ENCODE results near the gene RPLP2. TPM values are rescaled to one million over a fixed set of nuclear protein-coding genes. Genes with fewer than 3 reads are reported as not detected.

Gene RPLP2
- total and polyA plus RNA-seq, 4 donors, result 441 to 2,648 (median 1,513) TPM

DNA sequence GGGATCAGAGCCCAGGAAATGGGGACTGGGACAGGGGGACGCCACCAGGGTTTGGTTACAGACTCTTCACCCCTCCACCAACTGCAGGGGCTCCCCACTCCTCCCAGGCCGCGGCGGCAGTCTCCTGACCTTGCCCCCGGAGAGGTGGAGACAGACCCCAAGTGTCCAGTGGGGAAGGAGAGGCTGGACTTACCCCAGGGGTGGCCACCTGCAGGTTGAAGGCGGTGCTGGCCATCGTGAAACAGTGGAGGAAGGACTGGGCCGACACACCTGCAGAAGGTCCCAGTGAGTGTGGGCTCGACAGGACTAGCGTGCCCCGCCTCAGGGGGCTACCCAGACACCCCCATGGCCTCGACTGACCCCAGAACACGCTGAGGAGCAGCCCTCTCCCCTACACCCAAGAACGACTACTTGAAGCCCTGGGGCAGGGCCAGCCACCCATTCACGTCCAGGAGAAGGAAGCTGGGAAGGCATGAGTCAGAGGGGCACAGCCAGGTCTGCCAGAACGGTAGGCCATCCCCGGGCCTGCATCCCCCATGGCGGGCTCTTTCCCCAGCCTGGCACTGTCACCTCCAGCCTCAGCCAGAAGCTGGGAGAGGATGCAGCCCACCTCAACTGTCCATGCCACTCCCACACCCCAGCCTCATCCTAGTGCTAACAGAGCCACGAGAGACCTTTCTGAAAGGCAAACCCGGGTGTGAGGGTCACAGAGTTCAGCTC, 34.7 kb upstream of the RPLP2 start:
- Histone ChIP-seq H3K27me3 (ENCODE audit: control insufficient read depth in 3 of 3, insufficient read depth in 3 of 3, low read length in 2 of 3) (no peaks in the 10 kb centered on the region), H3K9me3 (ENCODE audit: control insufficient read depth in 4 of 4, insufficient read depth in 3 of 4, low read length in 3 of 4) (no peaks in the 10 kb centered on the region), H3K9ac (ENCODE audit: insufficient read depth in 1 of 2, low read length in 2 of 2) (no peak overlapping the region), H3K36me3 (ENCODE audit: control insufficient read depth in 4 of 4, insufficient read depth in 4 of 4, low read length in 4 of 4) (peaks cover 0 to 36% (median 7%) of the 10 kb centered on the region in 4 donors), H3K4me1 (ENCODE audit: control insufficient read depth in 5 of 5, insufficient read depth in 5 of 5, low read length in 5 of 5) (peaks cover 0 to 19% (median 3%) of the 10 kb centered on the region in 5 donors), H3K4me3 (no peak overlapping the region), H3K27ac (ENCODE audit: low read depth in 1 of 2, low read length in 1 of 2) (no peak overlapping the region)
- WGBS, 2 donors, result 79 to 82% methylated on average over 20 of the region's 20 CpGs
- DNase-seq, result no peak
- no peak for ATAC-seq (ENCODE audit: insufficient read depth, low FRiP score)
- TF ChIP-seq, protein P1, sequence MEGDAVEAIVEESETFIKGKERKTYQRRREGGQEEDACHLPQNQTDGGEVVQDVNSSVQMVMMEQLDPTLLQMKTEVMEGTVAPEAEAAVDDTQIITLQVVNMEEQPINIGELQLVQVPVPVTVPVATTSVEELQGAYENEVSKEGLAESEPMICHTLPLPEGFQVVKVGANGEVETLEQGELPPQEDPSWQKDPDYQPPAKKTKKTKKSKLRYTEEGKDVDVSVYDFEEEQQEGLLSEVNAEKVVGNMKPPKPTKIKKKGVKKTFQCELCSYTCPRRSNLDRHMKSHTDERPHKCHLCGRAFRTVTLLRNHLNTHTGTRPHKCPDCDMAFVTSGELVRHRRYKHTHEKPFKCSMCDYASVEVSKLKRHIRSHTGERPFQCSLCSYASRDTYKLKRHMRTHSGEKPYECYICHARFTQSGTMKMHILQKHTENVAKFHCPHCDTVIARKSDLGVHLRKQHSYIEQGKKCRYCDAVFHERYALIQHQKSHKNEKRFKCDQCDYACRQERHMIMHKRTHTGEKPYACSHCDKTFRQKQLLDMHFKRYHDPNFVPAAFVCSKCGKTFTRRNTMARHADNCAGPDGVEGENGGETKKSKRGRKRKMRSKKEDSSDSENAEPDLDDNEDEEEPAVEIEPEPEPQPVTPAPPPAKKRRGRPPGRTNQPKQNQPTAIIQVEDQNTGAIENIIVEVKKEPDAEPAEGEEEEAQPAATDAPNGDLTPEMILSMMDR (IDR thresholded peaks at IDR 0.05; ENCODE audit: control extremely low read depth, extremely low read depth), result no peak

DNA sequence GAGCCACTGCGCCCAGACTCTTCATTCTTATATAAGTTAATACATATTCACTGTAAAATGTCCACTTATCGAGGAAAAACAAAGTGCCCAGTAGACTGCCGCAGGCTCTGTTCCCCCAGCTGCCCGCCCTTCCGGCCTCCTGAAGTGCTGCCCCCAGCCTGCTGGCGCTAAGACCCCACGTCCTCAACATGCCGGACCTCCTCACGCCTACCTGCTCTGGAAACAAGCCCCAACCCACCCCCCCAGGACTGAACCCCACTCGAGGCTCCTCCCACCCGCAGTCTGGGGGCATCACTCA, 33.6 kb upstream of the RPLP2 start:
- no peak for DNase-seq
- Histone ChIP-seq H3K36me3 (ENCODE audit: control insufficient read depth in 4 of 4, insufficient read depth in 4 of 4, low read length in 4 of 4) (peaks cover 0 to 25% (median 4%) of the 10 kb centered on the region in 4 donors), H3K4me1 (ENCODE audit: control insufficient read depth in 5 of 5, insufficient read depth in 5 of 5, low read length in 5 of 5) (peaks cover 0 to 19% (median 3%) of the 10 kb centered on the region in 5 donors), H3K4me3 (peak overlapping the region; percentile 71), H3K9me3 (ENCODE audit: control insufficient read depth in 4 of 4, insufficient read depth in 3 of 4, low read length in 3 of 4) (no peaks in the 10 kb centered on the region), H3K9ac (ENCODE audit: insufficient read depth in 1 of 2, low read length in 2 of 2) (peak overlapping the region in 1 of 2 donors; percentile 23), H3K27me3 (ENCODE audit: control insufficient read depth in 3 of 3, insufficient read depth in 3 of 3, low read length in 2 of 3) (no peaks in the 10 kb centered on the region), H3K27ac (ENCODE audit: low read depth in 1 of 2, low read length in 1 of 2) (no peak overlapping the region)
- no peak for ATAC-seq (ENCODE audit: insufficient read depth, low FRiP score)
- 32 to 47% methylated on average over 11 of the region's 11 CpGs for WGBS, 2 donors
- TF ChIP-seq, protein P1 (IDR thresholded peaks at IDR 0.05; ENCODE audit: control extremely low read depth, extremely low read depth), result no peak

DNA sequence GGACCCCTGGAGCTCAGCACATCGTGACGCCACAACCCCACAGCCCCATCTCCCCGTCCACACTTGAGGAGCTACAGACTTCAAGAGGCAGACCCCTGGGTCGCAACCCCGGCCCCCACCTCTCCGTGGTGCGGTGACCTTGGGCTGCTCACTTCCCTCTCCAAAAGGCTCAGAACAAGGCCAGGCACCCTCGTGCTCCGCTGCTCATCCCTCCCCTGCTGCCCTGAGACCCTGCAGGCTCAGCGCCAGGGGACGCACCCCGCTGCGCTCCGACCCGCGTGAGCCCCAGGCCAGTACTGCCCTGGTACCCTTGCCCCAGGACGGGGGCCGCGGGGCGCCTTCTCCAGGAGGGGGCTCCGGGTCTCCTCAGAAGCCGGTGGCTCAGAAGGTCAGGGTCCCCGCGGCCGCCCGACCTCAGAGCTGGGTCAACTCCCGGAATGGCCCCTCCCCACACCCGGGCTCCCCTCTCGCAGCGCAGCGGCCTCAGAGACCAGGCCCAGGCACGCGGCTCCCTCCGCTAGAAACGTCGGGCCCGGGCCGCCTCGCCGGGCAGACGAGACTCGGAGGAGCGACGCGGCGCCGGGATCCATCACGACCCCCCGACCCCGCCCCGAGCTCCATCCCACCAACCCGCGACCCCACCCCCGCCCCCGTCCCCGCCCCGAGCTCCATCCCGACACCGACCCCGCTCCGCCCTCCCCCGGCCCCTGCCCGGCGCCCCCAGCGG, 33.0 kb upstream of the RPLP2 start:
- peaks cover 0 to 19% (median 4%) of the 10 kb centered on the region in 4 donors for H3K36me3 ChIP-seq (ENCODE audit: control insufficient read depth in 4 of 4, insufficient read depth in 4 of 4, low read length in 4 of 4)
- DNase-seq, result peak in 1 of 3 donors; percentile 51
- H3K9ac ChIP-seq (ENCODE audit: insufficient read depth in 1 of 2, low read length in 2 of 2), result peak overlapping the region in 1 of 2 donors; percentile 23
- peaks cover 0 to 19% (median 3%) of the 10 kb centered on the region in 5 donors for H3K4me1 ChIP-seq (ENCODE audit: control insufficient read depth in 5 of 5, insufficient read depth in 5 of 5, low read length in 5 of 5)
- H3K27ac ChIP-seq (ENCODE audit: low read depth in 1 of 2, low read length in 1 of 2), result peak overlapping the region; percentile 67 to 79
- ATAC-seq (ENCODE audit: insufficient read depth, low FRiP score), result peak; percentile 8
- TF ChIP-seq, protein P1 (IDR thresholded peaks at IDR 0.05; ENCODE audit: control extremely low read depth, extremely low read depth), result no peak
- H3K27me3 ChIP-seq (ENCODE audit: control insufficient read depth in 3 of 3, insufficient read depth in 3 of 3, low read length in 2 of 3), result no peaks in the 10 kb centered on the region
- H3K4me3 ChIP-seq, result peak overlapping the region; percentile 83
- H3K9me3 ChIP-seq (ENCODE audit: control insufficient read depth in 4 of 4, insufficient read depth in 3 of 4, low read length in 3 of 4), result no peaks in the 10 kb centered on the region
- 1% methylated on average over 48 to 63 of the region's 65 CpGs for WGBS, 2 donors

All from lung (tissue), 12 donors.